HepG2 (cell line): Measurements from ENCODE around the gene FXN. TPM values are rescaled to one million over a fixed set of nuclear protein-coding genes. Genes with fewer than 3 reads are reported as not detected.

Experiments
- ATAC-seq: fragments of 200-7000 bp; cut with Tn5 transposase; 3 replicates; pipeline ENCODE4 v1.9.1; 2020; ENCODE audit warnings: mild to moderate bottlenecking, moderate library complexity
- BruUV-seq: library from RNA; stranded (reverse); fragments of 400-500 nt; replicated peaks from 2 replicates; lab custom pipeline; 2021; lab: Mats Ljungman, UMichigan
- CTCF ChIA-PET: fragments of 300-600 bp; formaldehyde crosslinking; extraction: SDS; loops from one replicate; lab custom pipeline; 2021; ENCODE audit warnings: low total read pairs, inconsistent platforms, low intra/inter-chr PET ratio; lab: Yijun Ruan, JAX
- POLR2A ChIA-PET: fragments of 350-600 bp; sonication (Branson Sonifier 250); formaldehyde crosslinking; loops from one replicate; lab custom pipeline; 2020; ENCODE audit warnings: antibody characterized with exemption, inconsistent platforms; lab: Yijun Ruan, JAX
- DNase-seq: peaks from one replicate; pipeline ENCODE4 v3.0.0-alpha.2; 2015; ENCODE audit warnings: low spot score
- FAIRE-seq: peaks from 3 replicates; lab custom pipeline; 2011; peaks lifted over from hg19 to GRCh38; lab: Jason Lieb, UNC
- H2AFZ ChIP-seq: one replicate; pipeline ENCODE4 v1.6.1; 2011; ENCODE audit warnings: low read length, inconsistent platforms
- H3K27ac ChIP-seq: fragments of 300-600 bp; 3 replicates; pipeline ENCODE4 v1.8.0; 2011; ENCODE audit warnings: mixed run types, mild to moderate bottlenecking, mixed read lengths, low read length, inconsistent platforms; ENCODE audit not compliant: insufficient read depth; ENCODE audit errors: extremely low read length
- H3K27me3 ChIP-seq, 2 experiments: fragments of 200-600 bp in 1 of 2; 2 replicates in 1 of 2; 3 replicates in 1 of 2; pipeline versions ENCODE4 v1.6.0 to v1.8.0; 2011; ENCODE audit warnings: low read length in 2 of 2, mild to moderate bottlenecking in 2 of 2, moderate library complexity in 2 of 2, inconsistent platforms in 1 of 2; ENCODE audit not compliant: insufficient read depth in 2 of 2, control insufficient read depth in 1 of 2
- H3K36me3 ChIP-seq, 2 experiments: fragments of 200-600 bp in 1 of 2; replicated peaks in 1 of 2; 2 replicates in 1 of 2; 3 replicates in 1 of 2; pipeline versions ENCODE4 v1.5.1 to v1.8.0; 2011; ENCODE audit warnings: low read length in 2 of 2, inconsistent platforms in 1 of 2; ENCODE audit not compliant: insufficient read depth in 2 of 2, control insufficient read depth in 1 of 2
- H3K4me1 ChIP-seq: 2 replicates; pipeline ENCODE4 v1.5.1; 2012; ENCODE audit warnings: low read length, inconsistent platforms; ENCODE audit not compliant: insufficient read depth
- H3K4me2 ChIP-seq: 2 replicates; pipeline ENCODE4 v1.6.0; 2011; ENCODE audit warnings: low read depth, low read length, inconsistent platforms
- H3K4me3 ChIP-seq, 3 experiments: fragments of 200-600 bp in 1 of 3; sonication (generic), shearing (Covaris generic) in 1 of 3; replicated peaks in 1 of 3; 2 replicates each; pipeline ENCODE4 v1.5.1; 2011 to 2016; ENCODE audit warnings: low read length in 3 of 3, inconsistent platforms in 2 of 3, low read depth in 2 of 3, mild to moderate bottlenecking in 2 of 3, control low read depth in 1 of 3, mixed read lengths in 1 of 3; ENCODE audit not compliant: insufficient read depth in 1 of 3
- H3K79me2 ChIP-seq: one replicate; pipeline ENCODE4 v1.6.1; 2011; ENCODE audit warnings: low read length, inconsistent platforms; ENCODE audit not compliant: insufficient read depth
- H3K9ac ChIP-seq: 2 replicates; pipeline ENCODE4 v1.6.0; 2011; ENCODE audit warnings: mild to moderate bottlenecking, low read depth, low read length, inconsistent platforms; ENCODE audit not compliant: insufficient read depth
- H3K9me3 ChIP-seq: 2 replicates; pipeline ENCODE4 v1.5.1; 2012; ENCODE audit warnings: mild to moderate bottlenecking, low read length
- H4K20me1 ChIP-seq: 2 replicates; pipeline ENCODE4 v1.6.0; 2011; ENCODE audit warnings: inconsistent platforms, mild to moderate bottlenecking, low read length, moderate library complexity; ENCODE audit not compliant: insufficient read depth
- DMAP1 ChIP-seq: IDR thresholded peaks from 2 replicates; pipeline ENCODE4 v1.6.1; 2016
- E2F1 ChIP-seq: sonication (generic); formaldehyde crosslinking; IDR thresholded peaks from 2 replicates; pipeline ENCODE4 v1.5.0; 2020; ENCODE audit warnings: missing genetic modification reagents
- FOXC1 ChIP-seq: sonication (generic); formaldehyde crosslinking; IDR thresholded peaks from 2 replicates; pipeline ENCODE4 v1.8.0; 2022; ENCODE audit warnings: mild to moderate bottlenecking, missing genetic modification reagents, borderline replicate concordance
- GATA4 ChIP-seq: sonication (generic); IDR thresholded peaks from 2 replicates; pipeline ENCODE4 v1.6.1; 2016; ENCODE audit warnings: antibody characterized with exemption, low read depth, borderline replicate concordance
- GMEB1 ChIP-seq: sonication (generic); formaldehyde crosslinking; IDR thresholded peaks from 2 replicates; pipeline ENCODE4 v1.5.1; 2020; ENCODE audit warnings: missing genetic modification reagents, mild to moderate bottlenecking, borderline replicate concordance
- HMG20A ChIP-seq: IDR thresholded peaks from 2 replicates; pipeline ENCODE4 v1.6.1; 2016; ENCODE audit warnings: borderline replicate concordance
- JUNB ChIP-seq: sonication (generic); formaldehyde crosslinking; IDR thresholded peaks from 2 replicates; pipeline ENCODE4 v1.8.0; 2022; ENCODE audit warnings: missing genetic modification reagents, mild to moderate bottlenecking, borderline replicate concordance
- RFXANK ChIP-seq: IDR thresholded peaks from 2 replicates; pipeline ENCODE4 v1.6.1; 2016
- SOX13 ChIP-seq, 3 experiments: fragments of 450-650 bp in 1 of 3; sonication (generic) in 1 of 3; formaldehyde crosslinking in 1 of 3; IDR thresholded peaks in 2 of 3; conservative IDR thresholded peaks in 1 of 3; 2 replicates each; pipeline versions ENCODE4 v1.5.0 to v1.6.1; 2016 to 2020; ENCODE audit warnings: antibody characterized with exemption in 1 of 3, mild to moderate bottlenecking in 1 of 3, missing compliant biosample characterization in 1 of 3, missing genetic modification reagents in 1 of 3, moderate library complexity in 1 of 3
- TGIF2 ChIP-seq: IDR thresholded peaks from 2 replicates; pipeline ENCODE4 v1.6.1; 2016; ENCODE audit warnings: control low read depth, missing compliant biosample characterization
- TP53 ChIP-seq: sonication (generic); formaldehyde crosslinking; conservative IDR thresholded peaks from 2 replicates; pipeline ENCODE4 v1.4.0; 2020; ENCODE audit warnings: missing genetic modification reagents
- ZNF558 ChIP-seq: sonication (generic); formaldehyde crosslinking; IDR thresholded peaks from 2 replicates; pipeline ENCODE4 v1.9.0; 2022; ENCODE audit warnings: mild to moderate bottlenecking, missing genetic modification reagents, borderline replicate concordance
- ZNF589 ChIP-seq: sonication (generic); formaldehyde crosslinking; conservative IDR thresholded peaks from 2 replicates; pipeline ENCODE4 v1.8.0; 2022; ENCODE audit warnings: mild to moderate bottlenecking, moderate library complexity, missing genetic modification reagents
- ZNF770 ChIP-seq: sonication (generic); formaldehyde crosslinking; IDR thresholded peaks from 2 replicates; pipeline ENCODE4 v1.5.0; 2020; ENCODE audit warnings: mild to moderate bottlenecking, missing genetic modification reagents
- ZNF775 ChIP-seq: sonication (generic); formaldehyde crosslinking; IDR thresholded peaks from 2 replicates; pipeline ENCODE4 v1.4.0; 2020; ENCODE audit warnings: missing genetic modification reagents, mild to moderate bottlenecking, moderate library complexity, borderline replicate concordance
- ZNF784 ChIP-seq: sonication (generic); formaldehyde crosslinking; IDR thresholded peaks from 2 replicates; pipeline ENCODE4 v1.5.1; 2020; ENCODE audit warnings: missing genetic modification reagents, mild to moderate bottlenecking, borderline replicate concordance
- WGBS: methylation state at CpG from one replicate; pipeline ENCODE4 v1.1.6; 2017; ENCODE audit warnings: low lambda C conversion rate; 5-methylcytosine and 5-hydroxymethylcytosine counted together
- in situ Hi-C: cut with HindIII; loops from 2 replicates; pipeline ENCODE4 v1.10.0; 2017; ENCODE audit warnings: low pct_unique_long_range_greater_than_20kb; ENCODE audit not compliant: extremely low pct_ligation_motif_present
- intact Hi-C: fragments of 100-400 bp; cut with micrococcal nuclease; formaldehyde crosslinking; loops from one replicate; pipeline ENCODE4 v1.10.0; 2022; ENCODE audit not compliant: unreplicated experiment
- polyA plus RNA-seq, 8 experiments: library from polyadenylated mRNA; depleted of rRNA in 3 of 8; stranded (reverse) in 7 of 8; unstranded in 1 of 8; fragments of >200 nt; fragmentation: Illumina TruSeq in 4 of 8; extraction: Trizol in 4 of 8; gene quantifications; 2 replicates each; pipeline versions ENCODE4 v1.2.1 to v1.2.3, GENCODE V29; 2011 to 2016; ENCODE audit warnings: low read depth in 4 of 8, missing spikeins in 1 of 8, mixed read lengths in 1 of 8; ENCODE audit not compliant: insufficient read depth in 1 of 8
- total RNA-seq, 5 experiments: library from RNA; depleted of rRNA; stranded (reverse); fragments of >200 nt; fragmentation: Illumina TruSeq; extraction: Trizol; gene quantifications; 2 replicates each; pipeline ENCODE4 v1.2.3, GENCODE V29; 2016; ENCODE audit warnings: low read depth in 1 of 5

The FXN gene
- total and polyA plus RNA-seq, 2 of the 13 experiments (the other 11 are each of a cell fraction or from before 2014, with no cell fraction given), result 24.1 to 26.0 TPM

- no peak for TF ChIP-seq E2F1 (CRISPR knock-in tag)
- no peak for TF ChIP-seq TGIF2 (CRISPR knock-in tag)
- no peak for TF ChIP-seq JUNB (CRISPR knock-in tag)
Measured at GRCh38 chr9:69014013-69014412, 21.5 kb upstream of the FXN start, which contains the start of gene PRKACG (continued).

GRCh38 chr9:69016191-69017096 lies 19.1 kb upstream of the FXN start:
- no peaks in the 10 kb centered on the region for H3K9me3 ChIP-seq
- 47% methylated on average over 5 of the region's 5 CpGs for WGBS
- no peaks in the 10 kb centered on the region for H3K79me2 ChIP-seq
- H3K4me2 ChIP-seq, result no peak overlapping the region
- H2AFZ ChIP-seq, result no peak overlapping the region
- no peaks in the 10 kb centered on the region; a peak in 1 of 5 replicates for H3K27me3 ChIP-seq
- no peak for DNase-seq
- no peaks in the 10 kb centered on the region for H3K36me3 ChIP-seq
- in situ Hi-C loops, result no loop called here
- CTCF ChIA-PET, result no interaction called here
- no peak for ATAC-seq
- H3K4me3 ChIP-seq, result no peak overlapping the region
- H3K27ac ChIP-seq, result no peak overlapping the region
- no TSS peak for BruUV-seq
- intact Hi-C loops, result no loop called here
- H3K9ac ChIP-seq, result no peak overlapping the region
- FAIRE-seq, result no peak
- H3K4me1 ChIP-seq, result no peaks in the 10 kb centered on the region
- no peaks in the 10 kb centered on the region for H4K20me1 ChIP-seq
- POLR2A ChIA-PET, result no interaction called here
- no peak for TF ChIP-seq FOXC1 (CRISPR knock-in tag)
- TF ChIP-seq SOX13 (IDR thresholded peaks at IDR 0.05), result no peak
- TF ChIP-seq SOX13 (CRISPR knock-in tag; conservative IDR thresholded peaks at IDR 0.05 in 1 of 2, IDR thresholded peaks at IDR 0.05 in 1 of 2), result no peak
- no peak for TF ChIP-seq DMAP1
- no peak for TF ChIP-seq GATA4
- no peak for TF ChIP-seq ZNF775 (CRISPR knock-in tag)
- no peak for TF ChIP-seq ZNF558 (CRISPR knock-in tag)
- no peak for TF ChIP-seq ZNF589 (CRISPR knock-in tag)
- no peak for TF ChIP-seq ZNF770 (CRISPR knock-in tag)
- no peak for TF ChIP-seq TP53
- no peak for TF ChIP-seq RFXANK (CRISPR knock-in tag)
- no peak for TF ChIP-seq HMG20A (CRISPR knock-in tag)
- no peak for TF ChIP-seq ZNF784 (CRISPR knock-in tag)
- no peak for TF ChIP-seq GMEB1 (CRISPR knock-in tag)
